Glomerular visceral epithelial cell (primary cell): ENCODE data around the gene SLC41A1.
"Not testable (repeated sequence)": the region's sequence is repeated elsewhere in the genome, so short reads cannot be mapped to it uniquely, and the experiment has no call there.

Experiments used
- DNase-seq: peaks from one replicate; pipeline ENCODE4 v3.0.0-alpha.2; 2016; ENCODE audit errors: extremely low spot score

Gene SLC41A1

DNA sequence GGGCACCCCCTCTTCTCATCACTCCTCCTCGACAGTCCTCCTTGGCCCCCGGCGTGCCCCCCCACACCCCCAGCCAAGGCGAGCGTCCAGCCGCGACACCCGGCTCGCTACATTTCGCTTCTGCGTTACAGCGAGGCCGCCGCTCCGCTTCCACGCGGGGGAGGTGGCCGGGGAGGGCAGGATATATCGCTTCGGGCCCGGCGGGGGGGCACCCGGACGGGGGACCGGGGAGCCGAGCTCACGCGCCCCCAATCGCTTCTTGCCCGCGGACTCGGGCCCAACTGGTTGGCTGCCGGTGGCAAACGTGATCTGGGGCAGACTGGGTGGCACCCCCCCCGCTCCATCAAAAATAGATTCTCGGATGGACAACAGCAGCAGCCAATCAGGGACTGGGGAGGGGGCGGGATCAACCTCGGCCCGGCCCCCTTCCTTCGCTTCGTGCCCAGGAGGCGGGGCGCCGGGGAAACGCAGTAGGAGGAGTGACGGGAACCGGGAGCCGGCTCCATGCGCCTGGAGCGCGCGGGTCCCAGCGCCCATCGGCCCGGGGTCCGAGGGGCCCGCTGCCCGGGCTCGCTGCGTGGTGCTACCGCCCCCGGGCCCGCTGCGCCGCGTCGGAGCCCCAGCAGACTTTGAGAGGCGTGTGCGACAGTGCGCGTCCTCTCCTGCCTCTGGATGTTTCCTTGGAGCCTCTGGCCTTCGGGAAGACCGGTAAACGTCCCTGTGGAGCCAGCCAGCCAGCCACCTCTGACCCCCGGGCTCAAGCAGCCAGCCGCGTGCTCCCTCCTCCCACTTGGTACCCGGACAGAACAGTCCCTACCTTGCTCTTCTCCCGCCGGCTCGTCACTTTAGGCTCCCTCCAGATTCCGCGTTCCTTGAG, at the start of gene SLC41A1:
SLC41A1 (minus strand) TSS at position 321 of the 877 bp plus-strand sequence. CDS start 2,757 bp downstream, outside the sequence.
- peak; percentile 94 for DNase-seq

DNA sequence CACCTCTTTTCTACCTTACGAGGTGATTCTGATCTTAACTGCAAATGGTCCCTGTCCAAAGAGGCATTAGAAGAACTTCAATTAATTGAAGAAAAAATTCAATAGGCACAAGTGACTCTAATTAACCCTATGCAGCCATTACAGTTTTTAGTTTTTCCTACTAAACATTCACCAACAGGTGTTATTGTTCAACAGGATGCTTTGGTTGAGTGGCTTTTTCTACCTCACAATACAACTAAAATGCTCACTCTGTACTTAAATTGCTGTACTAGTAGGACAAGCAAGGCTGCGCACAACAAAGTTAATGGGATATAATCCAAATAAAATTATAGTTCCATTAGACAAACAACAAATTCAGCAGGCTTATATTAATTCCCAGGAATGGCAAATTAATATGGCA, 48.5 kb upstream of the SLC41A1 start:
- DNase-seq: no peak

DNA sequence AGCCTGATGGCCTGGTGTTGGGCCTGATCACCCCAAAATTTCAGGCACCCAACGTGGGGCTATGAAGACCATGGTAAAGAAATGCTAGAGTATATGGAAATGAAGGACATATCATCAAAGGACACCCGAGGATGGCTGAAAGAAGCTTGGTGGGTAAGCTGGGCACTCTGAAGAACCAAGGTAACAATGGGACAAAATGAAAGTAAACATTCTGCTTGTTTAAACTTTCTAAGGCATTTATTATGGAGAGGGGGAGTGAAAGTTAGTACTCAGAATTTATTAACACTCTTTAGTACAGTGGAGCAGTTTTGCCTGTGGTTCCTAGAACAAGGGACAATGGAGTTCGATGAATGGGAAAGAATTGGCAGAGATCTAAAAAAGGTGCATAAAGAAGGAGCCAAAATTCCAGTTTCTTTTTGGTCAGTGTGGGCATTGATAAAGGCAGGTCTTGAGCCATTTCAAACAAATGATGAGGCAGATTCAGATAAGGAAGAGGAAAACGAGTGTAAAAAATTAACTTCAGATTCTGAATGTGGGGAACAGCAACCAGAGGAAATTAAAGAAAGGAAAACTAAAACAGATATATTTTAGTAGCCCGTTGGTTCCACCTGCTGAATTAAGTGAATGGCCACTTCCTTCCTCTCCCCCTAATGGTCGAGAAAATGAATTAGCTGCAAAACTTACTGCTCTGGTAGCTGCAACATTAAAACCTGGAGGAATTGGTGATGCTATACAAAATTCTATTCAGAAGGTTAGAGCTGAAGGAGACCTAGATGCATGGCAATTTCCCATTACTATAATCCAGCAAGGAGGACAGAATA, 45.4 kb upstream of the SLC41A1 start:
- no peak for DNase-seq

DNA sequence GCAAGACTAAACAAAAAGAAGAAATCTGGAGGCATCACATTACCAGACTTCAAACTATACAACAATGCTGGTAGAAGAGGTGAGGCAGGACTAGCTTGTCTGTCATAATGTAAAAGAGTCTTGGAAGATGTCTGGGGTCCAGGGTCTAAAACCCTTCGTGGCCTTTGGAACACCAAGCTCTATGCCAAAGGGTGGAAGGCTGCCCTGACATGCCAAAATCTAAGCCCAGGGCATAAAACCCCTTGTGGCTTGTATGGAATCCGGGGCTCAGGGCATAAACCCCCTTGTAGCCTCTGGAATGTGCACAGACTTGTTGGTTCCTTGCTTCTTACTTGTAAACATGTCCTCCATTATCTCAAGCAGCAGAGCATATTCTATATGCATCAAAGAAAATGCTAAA, 44.5 kb upstream of the SLC41A1 start:
- DNase-seq: not testable (repeated sequence)

DNA sequence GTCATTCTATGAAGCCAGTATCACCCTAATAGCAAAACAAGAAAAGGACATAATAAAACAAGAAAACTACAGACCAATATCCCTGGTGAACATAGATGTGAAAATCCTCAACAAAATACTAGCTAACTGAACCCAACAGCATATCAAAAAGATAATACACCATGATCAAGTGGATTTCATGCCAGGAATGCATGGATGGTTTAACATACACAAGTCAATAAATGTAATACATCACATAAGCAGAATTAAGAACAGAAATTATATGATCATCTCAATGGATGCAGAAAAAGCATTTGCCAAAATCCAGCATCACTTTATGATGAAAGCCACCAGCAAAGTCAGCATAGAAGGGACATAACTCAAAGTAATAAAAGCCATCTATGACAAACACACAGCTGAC, 43.4 kb upstream of the SLC41A1 start:
- no peak for DNase-seq

DNA sequence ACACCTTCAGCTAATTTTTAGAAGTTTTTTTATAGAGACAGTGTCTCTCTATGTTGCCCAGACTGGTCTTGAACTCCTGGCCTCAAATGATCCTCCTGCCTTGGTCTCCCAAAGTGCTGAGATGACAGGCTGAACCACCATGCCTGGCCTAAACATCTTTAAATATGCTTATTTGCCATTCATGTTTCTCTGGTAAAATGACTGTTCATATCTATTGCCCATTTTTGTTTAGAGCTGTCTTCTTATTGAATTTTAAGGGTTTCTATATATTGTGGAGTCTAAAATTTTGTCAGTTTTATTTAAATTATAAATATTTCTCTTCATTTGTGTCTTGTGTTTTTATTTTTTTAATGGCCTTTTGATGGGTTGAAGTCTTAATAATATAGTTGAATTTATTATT, 40.0 kb upstream of the SLC41A1 start:
- no peak for DNase-seq

DNA sequence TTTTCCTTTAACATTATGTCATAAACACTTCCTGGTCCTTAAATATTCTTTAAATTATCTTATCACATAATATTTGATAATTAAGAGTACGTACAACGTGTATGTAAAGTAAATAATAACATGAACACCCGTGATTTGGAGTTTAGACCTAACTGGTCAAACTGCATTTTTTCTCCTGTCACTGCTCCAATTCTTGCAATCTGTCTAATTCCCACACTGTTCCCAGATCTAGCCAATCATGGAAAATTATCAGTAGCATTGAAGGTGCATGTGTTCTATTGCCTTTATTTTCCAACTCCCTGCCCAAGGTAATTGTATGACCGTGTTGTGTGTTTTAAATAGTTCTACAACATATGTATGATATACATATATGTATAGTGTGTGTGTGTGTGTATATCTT, 39.0 kb upstream of the SLC41A1 start:
- no peak for DNase-seq

DNA sequence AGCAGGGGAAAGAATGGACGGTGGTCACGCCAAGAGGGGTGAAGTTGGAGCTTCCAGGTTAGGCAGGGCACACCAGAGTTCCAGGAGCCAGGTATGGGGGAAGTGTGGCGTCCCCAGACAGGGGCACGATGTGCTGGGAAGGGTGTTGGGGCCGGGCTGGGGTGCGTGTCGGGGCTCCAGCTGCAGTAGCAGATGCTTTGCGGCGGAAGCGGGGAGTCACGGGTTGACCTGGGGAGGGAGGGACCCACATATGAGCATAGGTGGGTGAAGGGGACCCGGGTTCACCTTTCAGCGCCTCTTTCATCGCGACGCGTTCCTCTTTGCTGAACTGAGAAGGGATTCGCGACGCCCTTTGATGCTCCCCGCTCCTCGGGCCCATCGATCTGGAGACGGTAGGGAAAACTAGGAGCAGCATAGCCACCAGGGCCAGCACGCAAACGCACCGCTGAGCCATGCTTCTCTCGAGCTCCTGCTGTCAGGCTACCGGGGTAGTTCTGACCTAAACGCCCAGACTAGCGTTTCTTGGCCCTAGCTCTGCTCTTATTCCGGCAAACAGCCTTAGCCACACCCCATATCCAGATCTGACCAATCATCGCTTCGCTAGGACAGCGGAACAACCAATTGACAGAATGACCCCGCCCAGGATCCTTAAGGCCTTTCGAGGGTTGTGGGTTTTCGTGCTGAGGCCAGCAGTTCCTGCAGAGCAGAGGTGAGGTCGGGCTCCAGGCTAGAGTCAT, 36.8 kb upstream of the SLC41A1 start, which contains the start of gene PM20D1:
PM20D1 (minus strand) TSS at position 514 of the 737 bp plus-strand sequence; CDS start at position 454, 60 bp downstream.
- no peak for DNase-seq

DNA sequence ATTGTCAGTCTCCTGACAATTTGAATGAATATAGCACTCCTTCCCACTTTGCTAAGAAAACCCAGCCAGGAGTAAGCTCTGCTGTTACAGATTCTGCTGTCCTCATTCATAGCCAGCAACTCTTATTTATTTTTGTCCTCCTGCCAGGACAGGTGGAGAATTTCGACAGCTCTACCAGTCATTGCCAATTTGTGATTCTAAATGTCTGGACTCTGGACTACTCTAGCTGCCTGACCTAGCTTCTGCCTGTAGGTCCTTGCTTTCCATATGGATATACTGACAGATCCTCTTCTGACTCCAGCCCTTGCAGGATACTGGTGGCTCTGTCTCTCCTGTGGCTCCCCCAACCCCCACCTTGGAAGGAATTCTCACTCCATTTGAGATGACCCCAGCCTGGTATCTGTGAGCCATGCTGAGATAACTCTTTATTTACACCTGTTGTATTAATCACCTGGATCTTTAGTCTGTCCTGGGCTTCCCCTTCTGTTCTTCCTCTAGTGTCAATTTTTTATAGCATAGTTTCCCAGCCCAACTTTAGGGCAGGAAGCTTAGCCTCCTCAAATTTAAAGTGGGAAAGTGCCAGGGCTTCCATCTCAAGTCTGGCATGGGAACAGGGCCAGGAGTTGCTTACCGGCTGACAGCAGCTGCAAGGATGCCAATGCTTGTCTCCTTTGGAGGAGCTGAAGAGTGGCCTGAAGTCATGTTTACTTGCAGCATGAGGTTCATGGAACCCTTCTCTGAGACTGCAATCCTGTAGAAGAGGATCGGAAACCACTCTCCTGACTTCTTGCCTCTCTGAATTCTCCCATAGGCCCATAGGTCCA, 30.2 kb upstream of the SLC41A1 start:
- DNase-seq: no peak

DNA sequence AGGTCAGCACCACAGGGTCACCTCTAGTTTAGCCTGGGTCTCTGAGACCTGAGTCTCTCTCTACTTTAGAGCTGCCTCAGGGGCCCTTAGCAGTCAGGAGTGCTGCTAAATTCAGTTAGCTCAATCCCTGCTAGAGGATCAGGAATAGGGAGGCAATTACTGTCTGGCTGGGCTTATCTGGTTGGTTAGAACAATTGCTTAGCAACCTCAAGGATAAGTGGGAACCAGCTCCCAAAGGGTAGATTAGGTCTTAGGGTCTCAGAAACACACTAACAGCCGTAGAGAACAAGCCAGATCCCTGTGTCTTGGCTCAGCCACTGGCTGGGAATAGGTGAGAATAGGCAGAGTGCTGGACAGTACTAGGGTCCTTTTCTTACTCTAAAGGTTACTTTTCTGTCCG, 29.2 kb upstream of the SLC41A1 start:
- DNase-seq: no peak

DNA sequence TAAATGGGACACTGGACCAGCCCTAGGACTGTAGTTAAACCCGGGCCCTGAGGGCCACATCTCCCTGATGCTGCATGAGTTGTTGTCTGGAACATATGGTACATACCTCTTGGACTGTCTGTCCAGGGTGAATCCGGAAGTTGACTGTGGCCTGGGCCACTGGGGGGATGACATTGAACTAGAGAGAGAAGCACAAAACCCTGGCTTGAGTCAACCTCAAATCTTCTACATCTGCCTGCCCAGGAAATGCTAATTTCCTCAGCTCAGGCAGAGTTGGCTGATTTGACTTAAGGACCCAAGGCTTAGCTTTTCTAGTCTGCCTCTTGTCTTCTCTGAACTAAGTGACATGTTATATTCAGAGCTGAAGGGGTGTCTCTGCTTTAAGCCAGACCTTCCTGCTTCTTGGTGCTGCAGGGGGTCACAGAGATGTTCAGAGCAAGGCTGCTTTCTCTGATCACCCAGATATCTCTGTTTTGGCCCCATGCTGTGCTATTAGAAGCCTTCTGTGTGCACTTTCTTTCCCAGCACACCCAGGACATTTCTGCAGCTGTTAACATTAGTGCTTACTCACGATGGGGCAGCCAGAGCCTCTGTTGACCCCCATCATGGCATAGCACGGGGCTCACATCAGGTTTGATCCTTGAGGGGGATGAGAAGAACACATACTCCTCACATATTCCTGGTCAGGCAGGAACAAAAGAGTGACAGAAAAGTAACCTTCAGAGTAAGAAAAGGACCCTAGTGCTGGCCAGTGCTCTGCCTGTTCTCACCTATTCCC, 27.3 kb upstream of the SLC41A1 start:
- DNase-seq: no peak

DNA sequence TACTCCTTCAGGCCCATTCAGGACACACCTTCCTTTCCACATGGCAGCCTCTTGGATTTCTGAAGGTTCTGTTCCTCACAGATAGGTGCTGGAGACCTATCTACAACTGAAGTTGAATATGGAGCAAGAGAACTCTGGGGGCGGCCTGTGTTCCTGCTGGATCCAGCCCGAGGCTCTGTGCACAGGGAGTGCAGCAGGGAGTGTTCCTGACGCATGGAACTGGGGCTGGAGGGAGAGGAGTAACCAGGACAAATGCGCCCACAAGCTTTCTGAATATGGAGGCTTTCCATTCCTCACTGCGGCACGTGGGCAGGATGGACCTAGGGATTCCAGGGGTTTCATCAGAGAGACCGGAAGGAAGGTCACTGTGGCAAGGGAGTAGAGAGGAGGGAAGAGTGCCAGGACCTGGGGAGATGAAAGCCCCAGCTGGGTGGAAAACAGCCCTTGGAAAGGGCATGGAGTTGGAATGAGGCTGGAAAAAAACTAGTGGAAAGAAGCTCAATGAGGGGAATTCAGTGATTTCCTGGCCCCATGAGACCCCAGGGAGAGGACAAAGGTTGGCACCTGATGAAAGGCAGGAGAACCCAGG, 24.5 kb upstream of the SLC41A1 start:
- no peak for DNase-seq

DNA sequence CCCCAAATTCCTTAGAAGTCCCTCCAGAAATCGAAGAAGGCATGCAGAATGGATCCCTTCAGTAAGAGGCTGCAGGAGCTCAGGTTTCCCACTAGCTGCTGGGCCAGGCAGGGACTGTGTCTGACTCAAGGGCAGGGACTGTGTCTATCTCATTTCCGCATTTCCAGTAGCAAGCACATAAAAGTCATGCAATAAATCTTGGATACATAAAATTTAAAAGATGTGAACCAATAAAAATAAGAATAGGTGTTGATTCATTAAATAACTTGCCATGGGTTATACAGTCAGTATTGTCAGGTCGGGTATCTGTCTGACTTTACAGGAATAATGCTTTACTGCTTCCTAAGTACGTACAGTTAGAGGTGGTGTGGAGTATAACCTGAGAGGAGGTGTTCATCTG, 21.8 kb upstream of the SLC41A1 start:
- DNase-seq: no peak

DNA sequence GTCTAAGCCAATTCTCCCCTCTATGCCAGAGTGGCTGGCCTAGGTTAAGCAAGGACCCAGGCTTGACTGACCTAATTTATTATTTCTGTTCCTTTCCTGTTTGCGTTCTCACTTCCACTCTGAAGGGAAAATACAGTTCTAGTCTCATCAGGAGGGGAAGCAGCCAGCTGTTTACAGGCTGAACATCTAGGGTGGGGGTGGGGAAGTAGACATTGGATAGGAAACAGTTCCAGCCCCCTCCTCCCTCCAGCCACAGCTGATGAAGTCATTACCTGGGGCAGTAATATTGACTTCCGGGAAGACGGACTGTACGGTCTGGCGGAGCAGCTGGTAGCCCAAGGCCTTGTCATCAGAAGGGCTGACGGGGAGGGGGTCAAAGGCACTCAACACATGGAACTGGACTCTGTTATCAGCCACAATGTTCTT, 19.3 kb upstream of the SLC41A1 start:
- no peak for DNase-seq

DNA sequence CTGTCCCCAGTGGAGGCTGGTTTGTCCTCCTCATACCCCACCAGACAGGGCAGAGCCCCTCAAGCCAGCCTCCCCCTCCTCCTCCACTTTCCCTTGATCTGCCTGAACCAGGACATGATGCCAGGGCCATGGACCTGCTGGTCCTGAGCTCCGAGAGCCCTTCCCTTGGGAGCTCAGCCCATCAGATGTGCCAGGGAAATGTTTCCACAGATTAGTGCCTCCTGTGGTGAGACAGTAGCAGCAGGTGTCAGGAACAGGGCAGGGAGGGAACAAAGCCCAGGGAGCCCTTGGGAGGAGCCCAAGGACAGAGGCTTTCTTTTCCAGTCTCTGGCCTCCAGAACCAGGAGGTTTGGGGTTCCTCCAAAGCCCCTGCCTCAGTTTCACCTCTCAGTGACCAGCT, 14.6 kb upstream of the SLC41A1 start:
- DNase-seq: no peak

DNA sequence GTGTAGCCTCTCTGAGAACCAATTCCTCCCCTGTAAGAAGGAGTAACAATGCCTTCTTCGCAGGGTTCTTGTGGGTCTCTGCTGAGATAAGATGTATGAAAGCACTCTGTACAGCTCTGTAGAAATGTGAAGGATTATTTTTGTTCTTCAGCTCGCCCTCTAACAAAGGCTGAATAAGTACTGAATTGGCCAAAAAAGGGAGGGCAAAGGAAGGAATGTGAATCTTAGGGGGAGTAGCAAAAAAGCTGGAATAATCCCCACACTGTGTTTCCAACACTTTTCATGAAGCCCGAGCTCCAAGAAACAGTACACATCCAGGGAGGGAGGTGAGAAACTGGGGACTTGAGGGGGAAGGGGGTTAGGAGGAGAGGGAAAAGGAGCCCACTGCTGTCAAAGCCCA, 14.0 kb upstream of the SLC41A1 start:
- DNase-seq: no peak

DNA sequence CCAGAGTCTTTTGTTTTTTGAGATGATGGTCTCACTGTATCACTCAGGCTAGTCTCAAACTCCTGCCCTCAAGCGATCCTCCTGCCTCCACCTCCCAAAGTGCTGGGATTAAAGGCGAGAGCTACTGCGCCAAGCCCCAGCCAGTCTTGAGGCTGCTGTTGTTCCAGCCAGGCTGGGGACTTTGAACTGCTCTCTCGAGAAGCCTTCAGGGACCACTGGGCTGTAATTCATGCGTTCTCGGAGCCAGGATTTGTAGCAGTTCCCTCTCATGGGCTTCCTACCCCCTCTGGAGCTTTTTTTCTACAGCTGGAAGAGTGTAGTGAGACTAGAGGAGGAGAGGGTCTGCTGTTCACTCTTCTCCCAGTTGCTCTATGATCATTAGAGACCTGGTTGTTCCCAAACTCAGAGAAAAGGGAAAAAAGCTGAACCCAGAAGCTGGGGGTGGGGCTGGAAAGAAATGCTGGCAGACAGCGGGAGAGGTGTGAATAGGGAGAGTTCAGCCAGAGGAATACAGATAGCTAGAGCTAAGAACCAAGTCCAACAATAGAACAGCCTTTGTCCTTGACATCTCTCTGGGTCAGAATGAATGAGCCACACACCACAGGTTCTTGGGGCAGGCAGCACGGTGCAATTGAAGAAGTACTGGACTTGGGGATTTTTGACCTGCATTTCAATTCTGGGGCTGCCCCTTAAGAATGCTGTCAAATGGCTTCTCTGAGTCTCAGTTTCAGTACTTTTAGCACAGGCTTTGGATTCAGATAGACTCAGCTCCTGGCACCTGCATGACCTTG, 13.2 kb upstream of the SLC41A1 start:
- no peak for DNase-seq

DNA sequence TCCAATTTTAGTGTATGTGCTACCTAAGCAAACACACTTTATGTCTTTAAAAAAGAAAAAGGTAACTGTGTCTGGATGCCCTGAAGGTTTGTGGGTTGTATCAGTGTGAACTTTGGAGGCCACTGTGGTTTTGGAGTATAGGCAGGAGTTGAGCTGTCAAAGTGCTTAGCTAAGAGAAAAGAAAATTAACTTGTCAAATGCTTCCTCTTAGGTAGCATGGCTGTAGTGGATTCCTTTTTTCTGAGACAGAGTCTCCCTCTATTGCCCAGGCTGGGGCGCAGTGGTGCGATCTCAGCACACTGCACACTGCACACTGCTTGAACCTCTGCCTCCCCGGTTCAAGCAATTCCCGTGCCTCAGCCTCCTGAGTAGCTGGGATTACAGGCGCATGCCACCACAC, 11.2 kb upstream of the SLC41A1 start:
- DNase-seq: no peak

DNA sequence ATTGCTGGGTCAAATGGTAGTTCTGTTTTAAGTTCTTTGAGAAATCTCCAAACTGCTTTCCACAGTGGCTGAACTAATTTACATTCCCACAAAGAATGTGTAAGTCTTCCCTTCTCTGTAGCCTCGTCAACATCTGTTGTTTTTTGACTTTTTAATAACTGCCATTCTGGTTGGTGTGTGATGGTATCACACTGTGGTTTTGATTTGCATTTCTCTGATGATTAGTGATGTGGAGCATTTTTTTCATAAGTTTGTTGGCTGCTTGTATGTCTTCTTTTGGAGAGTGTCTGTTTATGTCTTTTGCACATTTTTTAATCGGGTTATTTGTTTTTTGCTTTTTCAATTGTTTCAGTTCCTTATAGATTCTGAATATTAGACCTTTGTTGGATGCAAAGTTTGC, 10.3 kb upstream of the SLC41A1 start:
- DNase-seq: not testable (repeated sequence)
